Kidney epithelial cell (primary cell): Measurements from ENCODE around the gene EGFLAM. TPM values are rescaled to one million over a fixed set of nuclear protein-coding genes. Genes with fewer than 3 reads are reported as not detected.
A peak's percentile ranks its signal among the peaks of the same experiment; 100 is the strongest.

Experiments used
- DNase-seq: peaks from one replicate; pipeline ENCODE4 v3.0.0-alpha.2; 2010; ENCODE audit warnings: low read depth
- H3K27me3 ChIP-seq: 2 replicates; pipeline ENCODE4 v1.6.0; 2011; ENCODE audit warnings: low read length; ENCODE audit not compliant: control insufficient read depth, insufficient read depth
- H3K36me3 ChIP-seq: 2 replicates; pipeline ENCODE4 v1.5.1; 2011; ENCODE audit warnings: low read length; ENCODE audit not compliant: control insufficient read depth, insufficient read depth
- H3K4me3 ChIP-seq: 2 replicates; pipeline ENCODE4 v1.5.1; 2011; ENCODE audit warnings: low read depth, mild to moderate bottlenecking, control low read depth, low read length
- total RNA-seq: library from RNA; depleted of rRNA; stranded (reverse); fragments of >200 nt; gene quantifications from 2 replicates; pipeline ENCODE4 v1.2.3, GENCODE V29; 2015
- TF ChIP-seq, protein P1 (sequence below): IDR thresholded peaks from 2 replicates; pipeline ENCODE4 v1.5.1; 2011; ENCODE audit warnings: mild to moderate bottlenecking, moderate library complexity, low read length, control low read depth, inconsistent platforms; ENCODE audit not compliant: insufficient read depth, poor library complexity, severe bottlenecking

The EGFLAM gene
- total RNA-seq, 1 donor from 2014 or later, result 3.5 TPM

DNA sequence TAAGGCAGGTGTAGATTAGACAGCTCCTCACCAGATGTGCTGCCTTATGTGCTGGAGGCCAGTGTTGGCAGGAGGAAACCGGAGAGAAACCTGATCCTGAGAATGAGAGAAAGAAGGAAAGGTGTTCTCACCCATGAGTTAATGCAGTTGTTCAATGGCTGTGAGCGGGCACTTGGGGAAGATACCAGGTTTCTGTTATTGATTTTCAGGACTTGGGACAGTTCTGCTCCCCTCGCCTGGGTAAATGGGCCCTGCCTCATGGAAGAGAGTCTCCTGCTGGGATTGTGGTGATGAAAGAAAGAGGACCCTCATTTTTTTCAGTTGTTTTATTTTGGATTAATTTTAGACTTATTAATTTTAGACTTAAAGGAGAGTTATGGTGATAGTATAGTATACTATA is 59.5 kb downstream of the EGFLAM start:
- TF ChIP-seq, protein P1, sequence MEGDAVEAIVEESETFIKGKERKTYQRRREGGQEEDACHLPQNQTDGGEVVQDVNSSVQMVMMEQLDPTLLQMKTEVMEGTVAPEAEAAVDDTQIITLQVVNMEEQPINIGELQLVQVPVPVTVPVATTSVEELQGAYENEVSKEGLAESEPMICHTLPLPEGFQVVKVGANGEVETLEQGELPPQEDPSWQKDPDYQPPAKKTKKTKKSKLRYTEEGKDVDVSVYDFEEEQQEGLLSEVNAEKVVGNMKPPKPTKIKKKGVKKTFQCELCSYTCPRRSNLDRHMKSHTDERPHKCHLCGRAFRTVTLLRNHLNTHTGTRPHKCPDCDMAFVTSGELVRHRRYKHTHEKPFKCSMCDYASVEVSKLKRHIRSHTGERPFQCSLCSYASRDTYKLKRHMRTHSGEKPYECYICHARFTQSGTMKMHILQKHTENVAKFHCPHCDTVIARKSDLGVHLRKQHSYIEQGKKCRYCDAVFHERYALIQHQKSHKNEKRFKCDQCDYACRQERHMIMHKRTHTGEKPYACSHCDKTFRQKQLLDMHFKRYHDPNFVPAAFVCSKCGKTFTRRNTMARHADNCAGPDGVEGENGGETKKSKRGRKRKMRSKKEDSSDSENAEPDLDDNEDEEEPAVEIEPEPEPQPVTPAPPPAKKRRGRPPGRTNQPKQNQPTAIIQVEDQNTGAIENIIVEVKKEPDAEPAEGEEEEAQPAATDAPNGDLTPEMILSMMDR, result no peak
- DNase-seq, result no peak
- Histone ChIP-seq H3K27me3 (no peaks in the 10 kb centered on the region), H3K4me3 (no peak overlapping the region), H3K36me3 (no peaks in the 10 kb centered on the region)

DNA sequence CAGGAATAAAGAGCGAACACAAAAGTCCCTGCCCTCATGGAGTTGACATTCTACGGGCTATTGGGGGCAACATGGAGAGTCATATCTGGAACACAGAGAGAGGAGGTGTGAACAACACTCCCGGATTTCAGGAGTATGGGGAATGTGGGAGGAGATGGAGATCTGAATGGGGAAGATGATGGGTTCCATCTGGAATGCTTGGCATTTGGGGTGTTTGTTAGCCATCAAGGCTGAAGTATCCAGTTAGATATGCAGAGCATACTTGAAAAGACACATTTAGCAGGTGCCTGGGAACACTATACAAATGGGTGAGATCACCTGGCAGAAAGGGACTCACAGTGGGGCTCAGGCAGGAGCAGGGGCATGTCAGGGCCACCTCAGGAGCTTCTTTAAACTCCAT is 61.1 kb downstream of the EGFLAM start:
- Histone ChIP-seq H3K36me3 (no peaks in the 10 kb centered on the region), H3K4me3 (no peak overlapping the region), H3K27me3 (no peaks in the 10 kb centered on the region)
- TF ChIP-seq, protein P1, result no peak
- no peak for DNase-seq

DNA sequence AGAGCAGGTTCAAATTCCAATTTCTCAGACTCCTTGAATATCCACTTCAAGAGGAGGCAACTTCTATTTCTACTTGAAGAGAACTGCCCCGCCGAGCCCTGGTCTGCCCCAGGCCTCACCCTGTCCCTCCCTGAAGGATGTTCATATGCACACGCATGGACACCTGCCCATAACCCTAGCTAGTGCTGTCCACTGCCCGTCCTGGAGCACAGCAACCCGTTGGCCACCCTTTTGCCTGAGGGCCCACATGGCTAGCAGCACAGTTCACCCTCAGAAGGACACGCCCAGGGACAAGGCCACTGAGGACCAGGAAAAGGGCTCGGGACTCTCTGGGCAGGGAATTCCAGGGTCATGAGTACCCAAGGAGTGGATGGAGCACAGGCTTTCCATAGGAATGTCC is 63.6 kb downstream of the EGFLAM start:
- Histone ChIP-seq H3K4me3 (no peak overlapping the region), H3K36me3 (no peaks in the 10 kb centered on the region), H3K27me3 (no peaks in the 10 kb centered on the region)
- DNase-seq, result no peak
- TF ChIP-seq, protein P1, result no peak

DNA sequence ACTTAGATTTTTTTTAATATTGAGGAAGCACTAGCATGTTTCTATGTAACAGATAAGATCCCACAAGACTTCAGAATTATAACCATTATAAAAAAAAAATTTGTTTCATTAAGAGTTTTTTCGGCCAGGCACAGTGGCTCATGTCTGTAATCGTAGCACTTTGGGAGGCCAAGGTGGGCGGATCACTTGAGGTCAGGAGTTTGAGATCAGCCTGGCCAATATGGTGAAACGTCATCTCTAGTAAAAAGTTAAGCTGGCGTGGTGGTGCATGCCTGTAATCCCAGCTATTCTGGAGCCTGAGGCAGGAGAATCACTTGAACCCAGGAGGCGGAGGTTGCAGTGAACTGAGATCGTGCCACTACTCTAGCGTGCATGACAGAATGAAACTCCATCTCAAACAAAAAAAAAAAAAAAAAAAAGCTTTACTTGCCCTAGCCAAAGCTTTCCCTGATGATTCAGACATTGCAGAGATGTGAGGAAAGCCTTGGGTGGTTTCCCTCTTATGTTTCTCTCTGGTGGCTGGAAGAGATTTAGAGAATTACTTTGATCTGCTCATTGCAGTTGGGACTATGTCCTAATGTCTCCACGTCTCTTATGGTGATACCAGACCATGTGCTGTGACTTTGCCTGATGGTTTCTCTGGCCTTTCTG is 65.4 kb downstream of the EGFLAM start:
- Histone ChIP-seq H3K4me3 (no peak overlapping the region), H3K27me3 (no peaks in the 10 kb centered on the region), H3K36me3 (no peaks in the 10 kb centered on the region)
- TF ChIP-seq, protein P1, result no peak
- peak; percentile 49 for DNase-seq

DNA sequence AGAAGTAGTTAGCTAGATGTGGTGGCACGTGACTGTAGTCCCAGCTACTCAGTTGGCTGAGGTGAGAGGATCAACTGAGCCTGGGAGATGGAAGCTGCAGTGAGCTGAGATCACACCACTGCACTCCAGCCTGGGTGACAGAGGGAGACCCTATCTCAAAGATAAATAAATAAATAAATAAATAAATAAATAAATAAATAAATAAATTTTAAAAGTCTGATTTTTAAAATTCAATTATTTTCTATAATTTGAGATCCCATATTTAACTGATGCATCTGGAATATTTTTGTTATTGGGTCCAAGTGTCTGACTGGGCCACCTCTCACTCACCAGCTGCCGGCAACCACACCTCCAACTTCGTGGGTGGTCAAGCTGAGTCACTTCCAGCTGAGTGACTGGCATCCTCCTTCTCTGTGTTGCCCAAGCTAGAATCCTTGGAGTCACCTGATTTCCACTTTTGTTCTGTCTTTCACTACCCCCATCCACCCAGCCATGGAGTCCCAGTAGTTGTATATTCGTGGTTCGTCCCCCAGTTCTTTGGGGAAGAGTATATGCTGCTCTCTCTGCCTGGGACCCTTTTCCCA is 70.9 kb downstream of the EGFLAM start:
- TF ChIP-seq, protein P1, result no peak
- Histone ChIP-seq H3K36me3 (no peaks in the 10 kb centered on the region), H3K27me3 (no peaks in the 10 kb centered on the region), H3K4me3 (no peak overlapping the region)
- peak; percentile 61 for DNase-seq

DNA sequence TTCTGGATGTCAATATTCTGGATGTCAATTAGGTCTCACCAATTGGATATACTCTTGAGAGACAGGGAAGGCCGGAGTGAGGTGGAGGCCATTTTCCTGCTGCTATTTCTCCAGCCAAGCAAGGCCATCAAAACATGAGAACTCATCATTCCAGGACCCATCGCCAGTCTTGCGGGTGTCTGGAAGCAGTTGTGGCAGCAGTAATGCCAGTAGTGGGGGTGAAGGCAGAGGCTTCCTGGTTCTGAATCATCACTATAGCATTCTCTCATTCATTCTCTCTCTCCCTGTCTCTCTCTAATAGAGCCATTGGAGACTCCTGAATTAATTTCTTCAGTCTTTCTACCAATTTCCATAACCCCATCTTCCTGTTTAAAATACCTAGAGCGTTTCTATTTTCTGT is 71.8 kb downstream of the EGFLAM start:
- TF ChIP-seq, protein P1, result no peak
- Histone ChIP-seq H3K36me3 (no peaks in the 10 kb centered on the region), H3K27me3 (no peaks in the 10 kb centered on the region), H3K4me3 (no peak overlapping the region)
- DNase-seq, result peak; percentile 55
